ENCODE results near the gene ADGRF3.
"Not testable (repeated sequence)": the region's sequence is repeated elsewhere in the genome, so short reads cannot be mapped to it uniquely, and the experiment has no call there.

ADGRF3 gene

DNA sequence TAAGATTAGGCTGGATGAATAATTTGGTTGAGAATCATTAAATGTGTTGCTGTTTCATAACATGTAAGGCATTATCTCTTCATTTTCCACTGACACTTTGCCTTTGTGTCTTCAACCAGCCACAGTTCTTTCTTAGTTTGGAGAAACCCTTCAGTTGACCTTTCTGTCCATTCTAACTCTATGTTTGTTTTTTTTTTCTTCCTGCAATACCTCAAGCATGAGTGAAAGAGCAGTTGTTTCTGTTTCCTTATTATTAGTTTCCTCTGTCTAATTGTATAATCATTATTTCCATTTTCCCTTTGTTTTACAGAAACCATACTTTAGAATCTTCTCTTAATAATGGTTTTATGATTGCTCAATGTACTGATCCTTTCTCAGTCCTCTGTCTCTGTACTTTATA is 76.2 kb downstream of the ADGRF3 start:
- no peak for DNase-seq

GRCh38 chr2:26269571-26270158 is 76.9 kb downstream of the ADGRF3 start:
- no peak for DNase-seq

- not testable (repeated sequence) for DNase-seq
These were observed 77.8 kb downstream of the ADGRF3 start for GRCh38 chr2:26268670-26269385.

DNA sequence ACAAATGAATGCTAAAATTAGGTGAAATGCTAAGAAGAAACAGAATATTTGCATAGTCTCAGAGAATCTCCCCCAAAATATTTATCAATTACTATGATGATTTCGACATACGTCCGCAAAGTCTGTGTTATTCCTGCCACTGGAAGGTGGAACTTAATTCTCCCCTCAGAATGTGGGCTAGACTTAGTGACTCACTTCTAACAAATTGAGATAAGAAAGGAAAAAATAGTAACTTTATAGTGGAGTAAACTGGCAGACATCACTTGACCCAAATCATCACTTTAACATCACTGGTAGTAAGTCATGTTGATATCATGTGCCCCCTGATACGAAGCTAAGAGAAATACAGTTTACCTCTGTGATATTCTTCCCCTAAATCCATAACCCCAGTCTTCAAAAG is 78.4 kb downstream of the ADGRF3 start:
- no peak for DNase-seq

- not testable (repeated sequence) for DNase-seq
These were observed 87.8 kb downstream of the ADGRF3 start for GRCh38 chr2:26258836-26259235.

Data from COR-L47 (cell line).